GM23338 (cell line): ENCODE measurements around the gene SPINT1. TPM values are rescaled to one million over a fixed set of nuclear protein-coding genes. Genes with fewer than 3 reads are reported as not detected.

Source experiments
- ATAC-seq: fragments of 200-7000 bp; cut with Tn5 transposase; 3 replicates; pipeline ENCODE4 v1.9.1; 2020
- DNase-seq: peaks from one replicate; pipeline ENCODE4 v3.0.0-alpha.2; 2015; ENCODE audit warnings: low spot score
- H2AFZ ChIP-seq: fragments of 200-600 bp; sonication (generic); 2 replicates; pipeline ENCODE4 v1.8.0; 2016; ENCODE audit warnings: antibody characterized with exemption, mild to moderate bottlenecking, moderate library complexity
- H3F3A ChIP-seq: fragments of 200-600 bp; sonication (generic); replicated peaks from 2 replicates; pipeline ENCODE4 v1.8.0; 2017; ENCODE audit warnings: antibody characterized with exemption, mixed run types, low read depth
- H3K27ac ChIP-seq: fragments of 200-600 bp; sonication (generic); 2 replicates; pipeline ENCODE4 v1.6.1; 2016; ENCODE audit warnings: low read depth
- H3K27me3 ChIP-seq: fragments of 200-600 bp; sonication (generic); 2 replicates; pipeline ENCODE4 v1.8.0; 2016; ENCODE audit warnings: mild to moderate bottlenecking, mixed run types, moderate library complexity; ENCODE audit not compliant: insufficient read depth
- H3K36me3 ChIP-seq: fragments of 200-600 bp; sonication (generic); 2 replicates; pipeline ENCODE4 v1.8.0; 2016; ENCODE audit warnings: mild to moderate bottlenecking; ENCODE audit not compliant: insufficient read depth
- H3K4me1 ChIP-seq: fragments of 200-600 bp; sonication (generic); 2 replicates; pipeline ENCODE4 v1.8.0; 2016; ENCODE audit warnings: mild to moderate bottlenecking, moderate library complexity; ENCODE audit not compliant: insufficient read depth
- H3K4me2 ChIP-seq: fragments of 200-600 bp; sonication (generic); 2 replicates; pipeline ENCODE4 v1.7.1; 2017; ENCODE audit warnings: mixed run types
- H3K4me3 ChIP-seq: fragments of 200-600 bp; sonication (generic); 2 replicates; pipeline ENCODE4 v1.6.1; 2016; ENCODE audit warnings: mixed run types
- H3K79me2 ChIP-seq: fragments of 200-600 bp; sonication (generic); replicated peaks from 2 replicates; pipeline ENCODE4 v1.8.0; 2017; ENCODE audit warnings: mild to moderate bottlenecking; ENCODE audit not compliant: insufficient read depth
- H3K9me2 ChIP-seq: fragments of 200-600 bp; sonication (generic); 2 replicates; pipeline ENCODE4 v1.8.0; 2017; ENCODE audit not compliant: insufficient read depth
- H4K20me1 ChIP-seq: fragments of 200-600 bp; sonication (generic); replicated peaks from 2 replicates; pipeline ENCODE4 v1.8.0; 2017; ENCODE audit warnings: mild to moderate bottlenecking; ENCODE audit not compliant: insufficient read depth
- H3K27ac Mint-ChIP-seq: 2 replicates; pipeline ENCODE4 v1.8.0; 2020; ENCODE audit warnings: inconsistent platforms, mild to moderate bottlenecking, moderate library complexity, mixed read lengths
- H3K27me3 Mint-ChIP-seq: 3 replicates; pipeline ENCODE4 v1.8.0; 2022; ENCODE audit warnings: low read depth, mild to moderate bottlenecking, moderate library complexity, mixed read lengths, inconsistent platforms; ENCODE audit not compliant: insufficient read depth, poor library complexity
- H3K36me3 Mint-ChIP-seq: 3 replicates; pipeline ENCODE4 v1.8.0; 2021; ENCODE audit warnings: low read depth, mild to moderate bottlenecking, inconsistent platforms, moderate library complexity, mixed read lengths
- H3K4me1 Mint-ChIP-seq: 3 replicates; pipeline ENCODE4 v1.8.0; 2020; ENCODE audit warnings: mild to moderate bottlenecking, inconsistent platforms, mixed read lengths
- H3K4me3 Mint-ChIP-seq: 3 replicates; pipeline ENCODE4 v1.8.0; 2021; ENCODE audit warnings: moderate library complexity, mild to moderate bottlenecking, inconsistent platforms, mixed read lengths
- H3K9me3 Mint-ChIP-seq: 3 replicates; pipeline ENCODE4 v1.8.0; 2020; ENCODE audit warnings: moderate library complexity, mild to moderate bottlenecking, inconsistent platforms, mixed read lengths
- CREB1 ChIP-seq: fragments of 250-450 bp; sonication (Bioruptor Pico); IDR thresholded peaks from 2 replicates; pipeline ENCODE4 v1.5.0; 2020; ENCODE audit warnings: low read depth, mild to moderate bottlenecking, moderate library complexity
- EZH2 ChIP-seq: fragments of 200-600 bp; sonication (generic); IDR thresholded peaks from one replicate; pipeline ENCODE4 v1.8.0; 2017; ENCODE audit warnings: antibody characterized with exemption, mild to moderate bottlenecking, low read depth; ENCODE audit not compliant: unreplicated experiment
- EZH2phosphoT487 ChIP-seq: fragments of 200-600 bp; sonication (generic); IDR thresholded peaks from one replicate; pipeline ENCODE4 v1.8.1; 2018; ENCODE audit warnings: antibody characterized with exemption; ENCODE audit not compliant: unreplicated experiment
- JUNB ChIP-seq: IDR thresholded peaks from one replicate; pipeline ENCODE4 v1.6.1; 2016; ENCODE audit warnings: antibody characterized with exemption; ENCODE audit not compliant: unreplicated experiment
- NANOG ChIP-seq: IDR thresholded peaks from 2 replicates; pipeline ENCODE4 v1.6.1; 2016; ENCODE audit warnings: antibody characterized with exemption, borderline replicate concordance
- POLR2AphosphoS5 ChIP-seq: IDR thresholded peaks from 2 replicates; pipeline ENCODE4 v1.6.1; 2016; ENCODE audit warnings: antibody characterized with exemption, low read depth
- STAT1 ChIP-seq: IDR thresholded peaks from one replicate; pipeline ENCODE4 v1.6.1; 2016; ENCODE audit warnings: antibody characterized with exemption; ENCODE audit not compliant: unreplicated experiment
- ZNF114 ChIP-seq: fragments of 250-450 bp; sonication (Bioruptor Pico); IDR thresholded peaks from 2 replicates; pipeline ENCODE4 v1.5.0; 2020; ENCODE audit warnings: mild to moderate bottlenecking, moderate library complexity
- ZNF331 ChIP-seq: fragments of 250-450 bp; sonication (Bioruptor Pico); IDR thresholded peaks from 2 replicates; pipeline ENCODE4 v1.5.0; 2020; ENCODE audit warnings: low read depth, mild to moderate bottlenecking, moderate library complexity
- polyA plus RNA-seq: library from polyadenylated mRNA; unstranded; fragments of >200 nt; fragmentation: Nextera tagmentation; extraction: Ambion mirVana; gene quantifications from 2 replicates; pipeline ENCODE4 v1.2.1, GENCODE V29; 2016
- total RNA-seq: library from RNA; depleted of rRNA; stranded (reverse); fragments of >200 nt; shearing (Covaris generic); gene quantifications from 2 replicates; pipeline ENCODE4 v1.2.3, GENCODE V29; 2014
- TF ChIP-seq, protein P1 (sequence below): IDR thresholded peaks from one replicate; pipeline ENCODE4 v1.6.1; 2018; ENCODE audit warnings: antibody characterized with exemption; ENCODE audit not compliant: unreplicated experiment
- TF ChIP-seq, protein P2 (sequence below), 2 experiments: fragments of 200-600 bp in 1 of 2; sonication (generic) in 1 of 2; conservative IDR thresholded peaks; 2 replicates each; pipeline versions ENCODE4 v1.5.1 to v1.6.1; 2016 to 2017; ENCODE audit warnings: antibody characterized with exemption in 2 of 2, low read depth in 2 of 2, mild to moderate bottlenecking in 2 of 2, moderate library complexity in 1 of 2
- TF ChIP-seq, protein P3 (sequence below): IDR thresholded peaks from 2 replicates; pipeline ENCODE4 v1.6.1; 2016; ENCODE audit warnings: antibody characterized with exemption

Gene SPINT1
- total and polyA plus RNA-seq, 2 experiments from 2014 or later: 41.3 to 253 TPM

GRCh38 chr15:40812721-40813425 lies 31.0 kb upstream of the SPINT1 start (continued):
- TF ChIP-seq, protein P1, sequence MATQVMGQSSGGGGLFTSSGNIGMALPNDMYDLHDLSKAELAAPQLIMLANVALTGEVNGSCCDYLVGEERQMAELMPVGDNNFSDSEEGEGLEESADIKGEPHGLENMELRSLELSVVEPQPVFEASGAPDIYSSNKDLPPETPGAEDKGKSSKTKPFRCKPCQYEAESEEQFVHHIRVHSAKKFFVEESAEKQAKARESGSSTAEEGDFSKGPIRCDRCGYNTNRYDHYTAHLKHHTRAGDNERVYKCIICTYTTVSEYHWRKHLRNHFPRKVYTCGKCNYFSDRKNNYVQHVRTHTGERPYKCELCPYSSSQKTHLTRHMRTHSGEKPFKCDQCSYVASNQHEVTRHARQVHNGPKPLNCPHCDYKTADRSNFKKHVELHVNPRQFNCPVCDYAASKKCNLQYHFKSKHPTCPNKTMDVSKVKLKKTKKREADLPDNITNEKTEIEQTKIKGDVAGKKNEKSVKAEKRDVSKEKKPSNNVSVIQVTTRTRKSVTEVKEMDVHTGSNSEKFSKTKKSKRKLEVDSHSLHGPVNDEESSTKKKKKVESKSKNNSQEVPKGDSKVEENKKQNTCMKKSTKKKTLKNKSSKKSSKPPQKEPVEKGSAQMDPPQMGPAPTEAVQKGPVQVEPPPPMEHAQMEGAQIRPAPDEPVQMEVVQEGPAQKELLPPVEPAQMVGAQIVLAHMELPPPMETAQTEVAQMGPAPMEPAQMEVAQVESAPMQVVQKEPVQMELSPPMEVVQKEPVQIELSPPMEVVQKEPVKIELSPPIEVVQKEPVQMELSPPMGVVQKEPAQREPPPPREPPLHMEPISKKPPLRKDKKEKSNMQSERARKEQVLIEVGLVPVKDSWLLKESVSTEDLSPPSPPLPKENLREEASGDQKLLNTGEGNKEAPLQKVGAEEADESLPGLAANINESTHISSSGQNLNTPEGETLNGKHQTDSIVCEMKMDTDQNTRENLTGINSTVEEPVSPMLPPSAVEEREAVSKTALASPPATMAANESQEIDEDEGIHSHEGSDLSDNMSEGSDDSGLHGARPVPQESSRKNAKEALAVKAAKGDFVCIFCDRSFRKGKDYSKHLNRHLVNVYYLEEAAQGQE: no peak
- TF ChIP-seq STAT1: no peak
- no peak for TF ChIP-seq JUNB
- TF ChIP-seq, protein P2, sequence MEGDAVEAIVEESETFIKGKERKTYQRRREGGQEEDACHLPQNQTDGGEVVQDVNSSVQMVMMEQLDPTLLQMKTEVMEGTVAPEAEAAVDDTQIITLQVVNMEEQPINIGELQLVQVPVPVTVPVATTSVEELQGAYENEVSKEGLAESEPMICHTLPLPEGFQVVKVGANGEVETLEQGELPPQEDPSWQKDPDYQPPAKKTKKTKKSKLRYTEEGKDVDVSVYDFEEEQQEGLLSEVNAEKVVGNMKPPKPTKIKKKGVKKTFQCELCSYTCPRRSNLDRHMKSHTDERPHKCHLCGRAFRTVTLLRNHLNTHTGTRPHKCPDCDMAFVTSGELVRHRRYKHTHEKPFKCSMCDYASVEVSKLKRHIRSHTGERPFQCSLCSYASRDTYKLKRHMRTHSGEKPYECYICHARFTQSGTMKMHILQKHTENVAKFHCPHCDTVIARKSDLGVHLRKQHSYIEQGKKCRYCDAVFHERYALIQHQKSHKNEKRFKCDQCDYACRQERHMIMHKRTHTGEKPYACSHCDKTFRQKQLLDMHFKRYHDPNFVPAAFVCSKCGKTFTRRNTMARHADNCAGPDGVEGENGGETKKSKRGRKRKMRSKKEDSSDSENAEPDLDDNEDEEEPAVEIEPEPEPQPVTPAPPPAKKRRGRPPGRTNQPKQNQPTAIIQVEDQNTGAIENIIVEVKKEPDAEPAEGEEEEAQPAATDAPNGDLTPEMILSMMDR (conservative IDR thresholded peaks at IDR 0.05; ENCODE audit: low read depth in 2 of 2): no peak
- TF ChIP-seq, protein P3, sequence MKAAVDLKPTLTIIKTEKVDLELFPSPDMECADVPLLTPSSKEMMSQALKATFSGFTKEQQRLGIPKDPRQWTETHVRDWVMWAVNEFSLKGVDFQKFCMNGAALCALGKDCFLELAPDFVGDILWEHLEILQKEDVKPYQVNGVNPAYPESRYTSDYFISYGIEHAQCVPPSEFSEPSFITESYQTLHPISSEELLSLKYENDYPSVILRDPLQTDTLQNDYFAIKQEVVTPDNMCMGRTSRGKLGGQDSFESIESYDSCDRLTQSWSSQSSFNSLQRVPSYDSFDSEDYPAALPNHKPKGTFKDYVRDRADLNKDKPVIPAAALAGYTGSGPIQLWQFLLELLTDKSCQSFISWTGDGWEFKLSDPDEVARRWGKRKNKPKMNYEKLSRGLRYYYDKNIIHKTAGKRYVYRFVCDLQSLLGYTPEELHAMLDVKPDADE: no peak

DNA sequence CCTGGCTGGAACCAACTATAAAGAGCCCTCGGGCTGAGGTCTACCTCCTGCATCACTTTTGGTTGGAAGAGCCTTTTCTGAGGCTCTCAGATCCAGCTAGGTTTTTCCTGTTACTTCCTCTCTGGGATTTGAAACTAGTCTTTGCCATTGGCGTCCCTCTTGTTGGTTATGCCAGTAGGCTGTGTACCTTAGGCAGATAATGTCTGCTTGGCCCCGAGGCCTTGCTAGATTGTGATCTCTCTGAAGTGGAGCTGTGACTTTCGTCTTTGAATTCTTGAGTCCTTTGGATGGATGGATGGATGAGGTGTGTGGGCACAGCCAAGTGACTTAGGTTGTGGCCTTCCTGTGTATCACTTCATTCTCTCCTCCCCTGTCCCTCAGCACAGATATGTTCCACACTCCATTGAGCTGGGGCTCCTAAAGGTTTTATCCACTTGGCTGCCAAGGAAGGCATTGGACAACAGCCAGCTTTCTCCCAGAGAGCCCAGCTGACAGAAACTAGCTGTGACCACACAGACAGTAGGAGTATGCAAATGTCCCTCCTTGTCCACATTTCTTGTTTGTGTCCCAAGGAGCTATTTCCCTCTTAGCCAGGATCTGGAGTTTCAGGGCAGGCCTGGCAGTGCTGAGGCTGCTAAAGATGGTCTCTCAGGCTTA lies 28.7 kb upstream of the SPINT1 start:
- H3K27ac Mint-ChIP-seq: no peak overlapping the region
- Histone ChIP-seq H3K27ac (no peak overlapping the region), H3K4me1 (no peaks in the 10 kb centered on the region), H4K20me1 (no peaks in the 10 kb centered on the region), H2AFZ (no peak overlapping the region), H3F3A (no peaks in the 10 kb centered on the region), H3K4me2 (no peak overlapping the region), H3K27me3 (no peaks in the 10 kb centered on the region), H3K36me3 (no peaks in the 10 kb centered on the region), H3K4me3 (no peak overlapping the region), H3K79me2 (no peaks in the 10 kb centered on the region), H3K9me2 (no peaks in the 10 kb centered on the region)
- H3K27me3 Mint-ChIP-seq: peaks cover 6% of the 10 kb centered on the region
- DNase-seq (no peak), ATAC-seq (no peak)
- no peaks in the 10 kb centered on the region for H3K4me1 Mint-ChIP-seq
- H3K9me3 Mint-ChIP-seq: no peaks in the 10 kb centered on the region
- peaks cover 6% of the 10 kb centered on the region; the same call in 1 of the 3 replicates for H3K36me3 Mint-ChIP-seq
- no peak overlapping the region for H3K4me3 Mint-ChIP-seq
- TF ChIP-seq NANOG (no peak), EZH2 (no peak), ZNF331 (CRISPR knock-in tag) (no peak), POLR2AphosphoS5 (no peak), STAT1 (no peak), CREB1 (CRISPR knock-in tag) (no peak), EZH2phosphoT487 (no peak), ZNF114 (no peak)
- TF ChIP-seq, protein P1: no peak
- TF ChIP-seq, protein P3: no peak
- TF ChIP-seq, protein P2 (conservative IDR thresholded peaks at IDR 0.05; ENCODE audit: low read depth in 2 of 2): no peak
